ENCODE measurements around the gene MAN1C1.

The MAN1C1 gene

GRCh38 chr1:25787760-25788166, 171.2 kb downstream of the MAN1C1 start:
- no peak for DNase-seq

DNA sequence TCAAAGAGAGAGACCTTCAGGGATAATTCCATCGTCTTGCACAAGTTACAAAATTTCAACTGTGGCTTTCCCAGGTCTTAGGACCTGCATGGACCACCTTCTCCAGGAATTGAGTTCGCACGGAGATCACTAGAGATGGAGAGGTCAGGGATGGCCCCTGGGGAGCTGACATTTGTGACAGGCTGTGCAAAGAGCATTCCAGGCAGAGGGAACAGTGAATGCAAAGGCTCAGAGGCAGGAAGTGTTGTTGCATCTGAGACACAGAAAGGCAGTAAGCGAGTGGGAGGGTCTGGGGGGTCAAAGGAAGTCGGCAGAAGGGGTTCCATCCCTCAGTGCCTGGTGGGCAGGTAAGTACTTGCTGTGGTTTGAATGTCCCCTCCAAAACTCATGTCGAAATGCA, 173.9 kb downstream of the MAN1C1 start:
- DNase-seq, result no peak

DNA sequence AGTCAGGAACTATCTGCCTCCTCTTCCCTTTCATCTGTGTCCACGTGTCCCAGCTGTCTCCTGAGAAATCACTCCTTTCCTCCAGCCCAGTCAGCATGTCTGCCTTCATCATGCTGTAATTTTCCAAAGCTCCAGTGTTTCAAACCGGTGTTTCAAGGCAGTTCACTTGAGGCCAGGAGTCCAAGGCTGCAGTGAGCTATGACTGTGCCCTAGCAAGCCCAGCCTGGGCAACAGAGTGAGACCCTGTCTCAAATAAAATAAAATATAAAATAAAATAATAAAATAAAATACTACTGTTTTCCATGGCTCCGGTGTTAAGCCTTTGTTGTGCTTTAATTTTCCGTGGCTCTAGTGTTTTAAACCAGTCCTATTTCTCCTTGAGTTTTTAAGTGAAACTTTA, 175.5 kb downstream of the MAN1C1 start:
- no peak for DNase-seq

DNA sequence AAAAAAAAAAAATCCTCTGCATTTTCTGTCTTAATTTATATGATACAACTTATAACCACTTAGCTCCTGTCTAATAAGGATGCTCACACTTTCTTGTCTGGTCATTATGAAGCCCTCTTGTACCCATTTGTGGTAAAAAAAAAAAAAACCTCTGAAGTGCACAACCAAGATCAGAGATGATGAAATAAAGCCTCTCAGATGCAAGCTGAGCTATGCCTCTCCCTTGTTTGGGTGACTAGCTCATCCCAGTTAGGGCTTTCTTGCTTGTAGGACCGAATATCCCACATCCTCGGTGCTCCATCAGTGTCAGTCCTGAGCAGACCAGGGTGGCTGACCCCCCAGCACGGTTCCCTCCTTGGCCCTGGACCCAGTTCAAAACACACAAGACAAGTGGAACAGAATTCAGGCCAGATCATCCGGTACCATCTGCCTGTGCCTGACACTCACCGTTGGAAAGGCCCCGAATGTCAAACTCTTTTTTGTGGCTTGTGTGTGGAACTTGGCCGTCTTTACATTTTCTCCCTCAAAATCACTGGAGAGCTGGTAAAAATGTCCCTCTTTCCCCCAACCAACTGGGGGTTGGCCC, 177.1 kb downstream of the MAN1C1 start:
- DNase-seq, result no peak

DNA sequence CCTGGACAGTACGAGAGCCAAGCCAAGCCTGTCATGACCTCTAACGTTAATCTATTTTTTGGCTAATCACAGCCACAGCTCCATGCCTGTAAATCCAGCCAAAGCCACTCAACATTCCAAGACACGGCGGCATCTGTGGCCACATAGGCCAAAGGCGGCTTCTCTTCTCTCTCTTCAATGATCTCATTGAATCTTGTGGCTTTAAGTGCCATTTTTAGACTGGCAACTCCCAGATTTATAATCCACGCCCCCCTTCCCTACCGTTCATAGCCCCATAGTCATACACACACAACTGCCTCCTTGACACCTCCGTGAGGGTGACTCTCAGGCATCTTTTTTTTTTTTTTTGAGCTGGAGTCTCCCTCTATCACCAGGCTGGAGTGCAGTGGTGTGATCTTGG, 177.7 kb downstream of the MAN1C1 start:
- no peak for DNase-seq

- no peak for DNase-seq
These were observed 178.6 kb downstream of the MAN1C1 start for GRCh38 chr1:25795211-25795610.

DNA sequence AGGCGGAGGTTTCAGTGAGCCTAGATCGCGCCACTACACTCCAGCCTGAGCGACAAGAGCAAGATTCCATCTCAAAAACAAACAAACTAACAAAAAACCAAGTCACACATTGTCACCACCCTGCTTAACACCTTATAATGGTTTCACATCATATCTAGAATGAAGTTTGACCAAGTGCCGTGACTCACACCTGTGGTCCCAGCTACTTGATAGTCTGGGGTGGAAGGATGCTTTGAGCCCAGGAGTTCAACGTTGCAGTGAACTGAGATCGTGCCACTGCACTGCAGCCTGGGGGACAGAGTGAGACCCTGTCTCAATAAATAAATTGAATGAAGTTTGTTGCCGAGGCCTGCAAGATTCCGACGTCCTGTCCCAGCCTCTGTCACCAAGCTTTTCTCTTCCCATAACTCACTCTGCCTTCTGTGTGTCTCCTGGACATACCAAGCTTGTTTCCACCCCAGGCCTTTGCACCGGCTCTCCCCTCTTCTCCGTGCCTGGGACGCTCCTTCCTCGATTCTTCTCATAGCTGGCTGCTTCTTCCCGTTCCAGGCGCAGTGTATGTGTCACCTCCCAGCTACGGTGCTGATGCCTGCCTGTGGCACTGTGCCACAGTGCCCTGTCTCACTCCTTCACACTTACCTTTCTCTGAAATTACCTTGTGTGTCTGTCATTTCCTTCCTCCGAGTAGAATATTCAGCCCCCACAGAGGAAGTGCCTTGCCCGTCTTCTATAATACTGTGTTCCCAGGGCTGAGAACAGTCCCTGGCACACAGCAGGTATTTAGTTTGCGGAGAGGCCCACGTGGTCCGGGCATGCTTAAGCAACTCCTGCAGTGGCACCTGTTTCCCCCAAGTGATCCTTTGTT, 179.6 kb downstream of the MAN1C1 start:
- no peak for DNase-seq

DNA sequence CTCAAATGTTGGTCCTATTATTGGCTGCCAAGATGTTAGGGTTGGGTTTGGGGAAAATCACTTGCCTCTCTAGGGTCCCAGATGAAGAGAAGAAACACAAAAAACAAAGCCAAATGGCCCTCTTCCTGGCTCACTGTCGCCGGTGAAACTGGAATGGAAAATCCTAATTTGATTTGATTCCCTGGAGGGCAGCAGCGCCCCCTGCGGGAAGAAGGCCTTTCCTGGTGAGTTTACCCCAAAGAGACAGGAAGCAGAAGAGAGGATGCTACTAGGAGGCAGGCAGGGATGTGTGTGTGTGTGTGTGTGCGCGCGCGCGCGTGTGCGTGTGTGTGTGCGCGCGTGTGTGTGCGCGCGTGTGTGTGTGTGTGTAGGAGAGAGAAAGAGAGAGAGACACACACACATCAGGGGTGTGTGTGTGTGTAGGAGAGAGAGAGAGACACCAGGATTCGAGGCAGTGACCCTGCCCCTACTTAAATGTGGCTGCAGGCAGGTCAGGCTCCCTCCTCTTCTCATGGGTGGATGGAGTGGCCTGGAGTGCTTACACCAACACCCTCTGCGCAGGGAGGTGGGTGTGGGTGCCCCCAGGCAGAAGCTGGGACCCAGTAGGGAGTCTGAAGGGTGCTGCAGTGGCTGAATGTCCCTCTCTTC, 180.3 kb downstream of the MAN1C1 start:
- DNase-seq, result peak; percentile 86

DNA sequence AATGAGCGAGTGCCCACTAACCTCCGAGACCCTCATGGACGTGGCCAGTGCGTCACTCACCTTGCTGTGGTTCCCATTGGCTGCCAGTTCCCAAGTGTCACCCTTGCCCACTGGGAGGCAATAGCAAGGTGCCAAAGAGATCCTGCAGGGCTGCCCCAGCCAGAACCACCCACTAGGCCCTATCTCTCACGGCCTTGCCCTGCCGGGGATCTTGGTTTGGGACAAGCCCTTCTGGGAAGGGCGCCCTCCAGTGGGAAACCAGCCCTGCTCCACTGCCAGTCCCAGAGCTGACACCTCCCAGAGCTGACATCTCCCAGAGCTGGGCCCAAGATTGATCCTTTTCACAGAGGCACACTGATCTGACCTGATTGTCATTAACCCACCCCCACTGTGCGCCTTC, 181.3 kb downstream of the MAN1C1 start:
- peak; percentile 70 for DNase-seq

DNA sequence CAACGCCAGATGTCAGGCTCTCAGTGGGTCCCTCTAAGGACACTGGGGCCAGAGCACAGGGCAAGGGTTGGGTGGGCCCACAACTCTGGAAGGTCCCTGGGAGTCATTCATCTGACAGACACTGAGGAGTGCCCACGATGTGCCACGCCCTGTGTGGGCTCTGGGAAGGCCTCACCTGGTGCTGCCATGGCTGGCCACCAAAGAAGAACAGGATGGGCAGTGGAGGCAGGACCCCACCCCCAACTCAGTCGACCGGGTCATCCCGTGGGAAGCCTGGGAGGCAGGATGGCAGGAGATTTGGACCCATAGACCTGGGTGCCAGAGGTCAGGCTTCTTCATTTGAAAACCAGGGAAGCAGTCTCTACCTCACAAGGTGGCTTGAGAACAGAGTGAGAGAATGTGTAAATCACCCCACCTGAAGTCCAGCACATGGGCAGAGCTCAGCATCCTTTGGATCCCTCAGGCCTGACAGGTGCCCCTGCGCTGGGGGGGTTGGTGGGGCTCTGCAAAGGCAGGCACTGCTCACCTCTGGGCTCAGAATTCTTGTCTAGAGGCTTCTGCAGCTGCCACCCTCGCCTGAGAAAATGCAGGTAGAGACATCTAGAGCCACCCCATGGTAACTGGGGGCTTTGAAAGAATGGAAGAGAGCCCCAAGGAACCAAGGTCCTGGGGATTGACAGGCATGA, 182.2 kb downstream of the MAN1C1 start:
- no peak for DNase-seq

GRCh38 chr1:25799352-25799934, 182.9 kb downstream of the MAN1C1 start:
- DNase-seq, result no peak

DNA sequence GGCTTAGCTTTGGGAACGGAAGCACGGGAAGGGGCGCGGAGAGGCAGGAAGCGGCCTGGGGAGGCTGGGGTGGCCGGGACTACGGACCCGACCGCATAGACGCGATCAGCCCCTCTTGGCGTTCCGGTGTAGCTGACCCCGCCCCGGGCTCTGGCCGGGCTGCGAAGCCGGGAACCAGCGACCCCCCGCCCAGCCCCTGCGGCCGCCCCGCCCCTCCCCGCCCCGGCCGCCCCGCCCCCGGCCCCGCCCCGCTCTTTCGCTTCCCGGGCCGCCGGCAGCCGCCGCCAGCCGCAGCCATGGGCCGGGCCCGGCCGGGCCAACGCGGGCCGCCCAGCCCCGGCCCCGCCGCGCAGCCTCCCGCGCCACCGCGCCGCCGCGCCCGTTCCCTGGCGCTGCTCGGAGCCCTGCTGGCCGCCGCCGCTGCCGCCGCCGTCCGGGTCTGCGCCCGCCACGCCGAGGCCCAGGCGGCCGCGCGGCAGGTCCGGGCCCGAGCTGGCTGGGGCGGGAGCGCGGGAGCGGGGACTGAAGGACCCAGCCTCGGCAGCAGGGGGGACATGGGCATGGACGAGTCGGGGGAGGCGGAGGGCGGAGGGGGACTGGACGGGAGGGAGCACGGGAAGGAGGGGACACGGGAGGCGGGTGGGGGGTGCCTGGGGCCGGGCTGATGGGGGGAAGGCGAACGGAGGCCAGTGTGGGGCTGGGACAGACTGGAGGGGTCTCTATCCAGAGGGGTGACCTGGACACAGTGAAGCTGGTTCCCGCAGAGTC, 183.5 kb downstream of the MAN1C1 start, which contains the start of gene SELENON:
TSS of gene SELENON (plus strand) at position 259 of the 768 bp plus-strand sequence. CDS start at position 297, 38 bp downstream.
- DNase-seq, result peak; percentile 52

DNA sequence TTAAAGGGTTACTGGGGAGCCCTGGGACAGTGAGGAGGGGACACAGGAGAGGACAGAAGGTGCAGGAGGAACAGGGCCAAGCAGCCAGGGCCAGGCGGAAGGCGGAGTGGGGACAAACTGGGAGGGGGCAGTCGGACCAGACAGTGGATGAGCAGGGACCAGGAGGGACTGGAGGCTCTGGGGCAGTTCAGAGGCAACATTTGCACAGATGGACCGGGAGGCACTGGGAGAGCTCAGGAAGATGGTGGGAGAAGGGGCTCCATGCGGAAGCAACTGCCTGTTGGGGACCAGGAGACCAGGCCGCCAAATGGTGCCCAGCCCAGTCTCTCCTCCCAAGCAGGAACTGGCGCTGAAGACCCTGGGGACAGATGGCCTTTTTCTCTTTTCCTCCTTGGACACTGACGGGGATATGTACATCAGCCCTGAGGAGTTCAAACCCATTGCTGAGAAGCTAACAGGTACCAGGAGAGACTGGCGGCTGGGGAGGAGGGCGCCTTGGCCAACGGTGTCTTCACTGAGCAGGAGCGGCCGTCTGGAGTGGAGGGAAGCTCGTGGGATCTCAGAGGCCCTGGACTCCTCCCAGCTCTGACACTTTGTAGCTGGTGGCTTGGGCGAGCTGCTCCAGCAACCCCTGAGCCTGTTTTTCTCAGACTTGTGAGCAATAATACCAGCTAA, 184.2 kb downstream of the MAN1C1 start:
- DNase-seq, result no peak

DNA sequence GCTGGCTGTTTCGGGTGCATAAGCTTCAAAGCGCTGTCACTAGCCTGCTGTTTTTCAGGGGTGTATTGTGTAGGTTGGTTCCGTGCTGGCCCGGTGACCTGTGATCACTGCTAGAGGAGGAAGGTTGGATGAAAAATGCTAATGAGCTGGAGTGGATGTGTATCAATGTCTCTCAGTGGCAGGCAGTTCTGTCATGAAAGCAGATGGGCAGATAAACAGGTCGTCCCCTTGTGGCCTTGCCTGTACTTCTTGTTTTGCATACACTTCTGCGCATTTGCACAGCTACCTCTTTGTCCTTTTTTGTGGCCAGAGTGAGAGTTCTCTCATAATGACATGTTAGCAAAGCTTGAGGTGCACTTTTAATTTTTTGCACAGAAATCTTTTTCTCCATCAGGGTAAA, 186.3 kb downstream of the MAN1C1 start:
- peak; percentile 52 for DNase-seq

- no peak for DNase-seq
These were observed 186.8 kb downstream of the MAN1C1 start for GRCh38 chr1:25803368-25803767.

DNA sequence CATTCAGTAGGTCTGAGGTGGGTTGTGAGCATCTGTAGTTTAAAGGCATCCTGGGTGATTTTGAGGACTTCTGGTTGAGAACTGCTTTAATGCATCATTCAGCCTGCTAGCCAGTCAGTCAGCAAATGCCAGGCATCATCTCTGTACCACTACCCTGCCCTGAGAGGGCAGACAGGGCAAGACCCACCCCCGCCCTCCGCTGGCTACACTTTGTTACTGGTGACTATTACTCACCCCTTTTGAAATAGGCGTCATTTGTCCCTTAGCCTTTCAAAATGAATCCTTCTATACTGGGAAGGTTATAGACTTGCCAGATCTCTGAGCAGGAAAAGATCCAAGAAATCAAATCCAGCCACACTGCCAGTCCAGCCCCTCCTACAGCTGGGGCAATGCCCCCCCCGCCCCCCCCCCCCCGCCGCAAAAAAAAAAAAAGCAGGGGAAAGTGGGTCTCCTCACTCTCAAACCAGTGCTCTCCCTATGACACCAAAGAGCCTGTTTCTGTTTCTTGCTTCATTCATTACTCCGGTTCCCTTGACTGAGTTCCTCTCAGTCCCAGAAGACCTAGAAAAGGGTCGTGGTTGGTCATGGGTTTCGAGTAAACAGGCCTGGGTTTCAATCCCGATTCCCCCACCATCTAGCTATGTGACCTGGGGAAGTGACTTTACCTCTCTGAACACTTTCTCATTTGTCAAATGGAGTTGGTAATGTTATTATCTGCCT, 187.8 kb downstream of the MAN1C1 start:
- no peak for DNase-seq

GRCh38 chr1:25804964-25805862, 188.6 kb downstream of the MAN1C1 start:
- no peak for DNase-seq

DNA sequence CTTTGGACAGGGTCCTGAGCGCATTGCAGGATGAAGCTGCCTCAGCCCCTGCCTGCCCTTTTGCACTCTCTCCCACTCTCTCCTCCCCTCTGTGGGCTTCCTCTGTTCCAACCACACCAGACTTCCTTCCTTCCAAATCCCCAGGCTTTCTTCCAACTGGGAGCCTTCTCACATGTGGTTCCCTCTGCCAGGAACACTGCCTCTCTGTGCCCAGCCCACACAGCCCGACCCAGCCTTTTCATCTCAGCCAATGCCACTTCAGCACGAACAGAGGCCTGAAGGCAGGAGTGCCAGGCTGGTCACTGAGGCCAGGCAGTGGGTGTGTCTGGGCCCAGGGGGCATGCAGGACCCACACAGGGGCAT, 189.3 kb downstream of the MAN1C1 start:
- DNase-seq, result no peak

- DNase-seq, result no peak
These were observed 189.8 kb downstream of the MAN1C1 start for GRCh38 chr1:25806418-25806817.

All from OCI-M1 (cell line).